Central memory CD8-positive, alpha-beta T cell (primary cell): ENCODE results near the gene BCAM.

Experiments used
- ATAC-seq: fragments of 150-1000 bp; cut with Tn5 transposase; replicated peaks from 2 replicates; pipeline ENCODE4 v1.10.0; 2022; ENCODE audit warnings: mild to moderate bottlenecking, moderate FRiP score, moderate number of reproducible peaks; ENCODE audit not compliant: poor library complexity, severe bottlenecking; ENCODE audit errors: extremely low read depth
- DNase-seq, 2 donors: peaks; one replicate each; pipeline ENCODE4 v3.0.0; 2021; ENCODE audit warnings: low spot score in 2 of 2
- H3K27ac Mint-ChIP-seq: one replicate; pipeline ENCODE4 v1.8.0; 2022; ENCODE audit warnings: low read depth, mild to moderate bottlenecking, moderate library complexity, mixed read lengths
- H3K27me3 Mint-ChIP-seq: one replicate; pipeline ENCODE4 v1.8.0; 2022; ENCODE audit warnings: mixed read lengths
- H3K36me3 Mint-ChIP-seq: one replicate; pipeline ENCODE4 v1.8.0; 2022; ENCODE audit warnings: mild to moderate bottlenecking, moderate library complexity, mixed read lengths; ENCODE audit not compliant: insufficient read depth
- H3K4me1 Mint-ChIP-seq: one replicate; pipeline ENCODE4 v1.8.0; 2022; ENCODE audit warnings: mixed read lengths
- H3K4me3 Mint-ChIP-seq: one replicate; pipeline ENCODE4 v1.8.0; 2022; ENCODE audit warnings: mild to moderate bottlenecking, moderate library complexity, mixed read lengths
- H3K9me3 Mint-ChIP-seq: one replicate; pipeline ENCODE4 v1.8.0; 2022; ENCODE audit warnings: mixed read lengths

BCAM gene

DNA sequence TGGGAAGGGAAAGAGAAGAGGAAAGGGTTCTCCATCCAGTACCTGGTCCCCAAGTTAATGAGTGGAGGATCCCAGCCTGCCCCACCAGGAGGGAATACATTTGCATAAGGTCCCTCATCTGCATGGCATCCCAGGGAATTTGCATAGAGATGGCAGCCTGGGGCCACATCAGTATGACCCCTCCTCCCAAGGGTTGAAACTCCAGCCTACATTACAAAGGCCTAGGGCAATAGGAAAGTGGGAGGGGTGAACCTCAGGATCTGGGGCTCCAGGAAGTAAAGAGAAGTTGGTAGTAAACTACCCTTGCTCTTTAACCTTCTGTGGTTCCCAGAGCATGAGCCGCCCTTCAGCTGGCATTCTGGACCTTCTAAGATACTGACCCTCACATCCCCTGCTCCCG is 30.4 kb downstream of the BCAM start:
- H3K27me3 Mint-ChIP-seq: peaks cover 23% of the 10 kb centered on the region
- H3K4me1 Mint-ChIP-seq: no peaks in the 10 kb centered on the region
- H3K9me3 Mint-ChIP-seq: no peaks in the 10 kb centered on the region
- DNase-seq (no peak), ATAC-seq (no peak)
- peaks cover 1% of the 10 kb centered on the region for H3K36me3 Mint-ChIP-seq
- H3K27ac Mint-ChIP-seq: no peak overlapping the region
- no peak overlapping the region for H3K4me3 Mint-ChIP-seq

- H3K27ac Mint-ChIP-seq: no peak overlapping the region
- H3K36me3 Mint-ChIP-seq: peaks cover 4% of the 10 kb centered on the region
- H3K9me3 Mint-ChIP-seq: no peaks in the 10 kb centered on the region
- no peak for ATAC-seq
- peaks cover 22% of the 10 kb centered on the region for H3K27me3 Mint-ChIP-seq
- H3K4me3 Mint-ChIP-seq: no peak overlapping the region
- no peak for DNase-seq
- peaks cover 12% of the 10 kb centered on the region for H3K4me1 Mint-ChIP-seq
These were observed 31.9 kb downstream of the BCAM start for GRCh38 chr19:44840811-44841210.

GRCh38 chr19:44841231-44841630 is 32.3 kb downstream of the BCAM start:
- Mint-ChIP-seq H3K4me1 (peaks cover 13% of the 10 kb centered on the region), H3K9me3 (no peaks in the 10 kb centered on the region), H3K36me3 (peaks cover 4% of the 10 kb centered on the region), H3K27me3 (peaks cover 21% of the 10 kb centered on the region), H3K4me3 (no peak overlapping the region), H3K27ac (peak overlapping the region; percentile 53)
- DNase-seq: no peak
- no peak for ATAC-seq

- ATAC-seq (no peak), DNase-seq (no peak)
- H3K4me1 Mint-ChIP-seq: peaks cover 22% of the 10 kb centered on the region
- H3K27me3 Mint-ChIP-seq: peaks cover 28% of the 10 kb centered on the region
- peak overlapping the region; percentile 68 for H3K27ac Mint-ChIP-seq
- H3K4me3 Mint-ChIP-seq: peak overlapping the region; percentile 77
- peaks cover 4% of the 10 kb centered on the region for H3K36me3 Mint-ChIP-seq
- H3K9me3 Mint-ChIP-seq: no peaks in the 10 kb centered on the region
These were observed 36.3 kb downstream of the BCAM start for GRCh38 chr19:44845286-44845611.

- H3K36me3 Mint-ChIP-seq: peaks cover 4% of the 10 kb centered on the region
- ATAC-seq (peak; percentile 59), DNase-seq (peak; percentile 55 to 57)
- H3K9me3 Mint-ChIP-seq: no peaks in the 10 kb centered on the region
- H3K27me3 Mint-ChIP-seq: peaks cover 28% of the 10 kb centered on the region
- H3K4me3 Mint-ChIP-seq: peak within 1 kb of the TSS; percentile 77
- H3K27ac Mint-ChIP-seq: peak within 1 kb of the TSS; percentile 68
- peaks cover 22% of the 10 kb centered on the region for H3K4me1 Mint-ChIP-seq
These were observed 36.9 kb downstream of the BCAM start, which contains the start of gene NECTIN2 for GRCh38 chr19:44845612-44846454. TSS of gene NECTIN2 (plus strand) at chr19:44846297. CDS start at chr19:44846526, 229 bp downstream.

DNA sequence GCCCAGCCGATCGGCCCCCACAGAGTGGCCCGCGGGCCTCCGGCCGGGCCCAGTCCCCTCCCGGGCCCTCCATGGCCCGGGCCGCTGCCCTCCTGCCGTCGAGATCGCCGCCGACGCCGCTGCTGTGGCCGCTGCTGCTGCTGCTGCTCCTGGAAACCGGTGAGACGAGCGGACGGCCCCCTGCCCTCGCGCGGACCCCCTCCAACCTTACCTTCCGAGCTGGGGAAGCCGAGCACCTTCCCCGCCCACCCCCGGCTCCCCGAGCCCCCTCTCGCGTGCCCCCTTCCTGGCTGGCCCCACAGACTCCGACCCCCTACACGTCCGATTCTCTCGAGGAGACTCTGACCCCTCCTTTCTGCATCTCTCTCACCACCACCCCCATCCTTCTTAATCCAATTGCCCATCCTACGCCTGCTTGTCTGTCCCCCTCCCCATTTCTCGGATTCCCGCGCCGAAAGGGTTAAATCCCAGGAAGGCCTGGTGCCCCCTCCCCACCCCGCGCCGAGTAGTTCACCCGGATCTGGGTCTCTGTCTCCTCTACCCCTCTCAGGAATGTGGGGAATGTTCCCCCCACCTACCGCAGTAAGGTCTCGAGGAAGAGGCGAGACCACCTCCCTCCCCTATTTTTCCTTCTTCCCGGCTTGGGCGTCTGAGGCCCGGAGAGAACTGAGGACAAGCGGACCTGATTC is 37.7 kb downstream of the BCAM start:
- peak overlapping the region; percentile 68 for H3K27ac Mint-ChIP-seq
- ATAC-seq (no peak), DNase-seq (no peak)
- H3K4me1 Mint-ChIP-seq: peaks cover 22% of the 10 kb centered on the region
- H3K9me3 Mint-ChIP-seq: no peaks in the 10 kb centered on the region
- peaks cover 36% of the 10 kb centered on the region for H3K27me3 Mint-ChIP-seq
- peak overlapping the region; percentile 77 for H3K4me3 Mint-ChIP-seq
- peaks cover 4% of the 10 kb centered on the region for H3K36me3 Mint-ChIP-seq

DNA sequence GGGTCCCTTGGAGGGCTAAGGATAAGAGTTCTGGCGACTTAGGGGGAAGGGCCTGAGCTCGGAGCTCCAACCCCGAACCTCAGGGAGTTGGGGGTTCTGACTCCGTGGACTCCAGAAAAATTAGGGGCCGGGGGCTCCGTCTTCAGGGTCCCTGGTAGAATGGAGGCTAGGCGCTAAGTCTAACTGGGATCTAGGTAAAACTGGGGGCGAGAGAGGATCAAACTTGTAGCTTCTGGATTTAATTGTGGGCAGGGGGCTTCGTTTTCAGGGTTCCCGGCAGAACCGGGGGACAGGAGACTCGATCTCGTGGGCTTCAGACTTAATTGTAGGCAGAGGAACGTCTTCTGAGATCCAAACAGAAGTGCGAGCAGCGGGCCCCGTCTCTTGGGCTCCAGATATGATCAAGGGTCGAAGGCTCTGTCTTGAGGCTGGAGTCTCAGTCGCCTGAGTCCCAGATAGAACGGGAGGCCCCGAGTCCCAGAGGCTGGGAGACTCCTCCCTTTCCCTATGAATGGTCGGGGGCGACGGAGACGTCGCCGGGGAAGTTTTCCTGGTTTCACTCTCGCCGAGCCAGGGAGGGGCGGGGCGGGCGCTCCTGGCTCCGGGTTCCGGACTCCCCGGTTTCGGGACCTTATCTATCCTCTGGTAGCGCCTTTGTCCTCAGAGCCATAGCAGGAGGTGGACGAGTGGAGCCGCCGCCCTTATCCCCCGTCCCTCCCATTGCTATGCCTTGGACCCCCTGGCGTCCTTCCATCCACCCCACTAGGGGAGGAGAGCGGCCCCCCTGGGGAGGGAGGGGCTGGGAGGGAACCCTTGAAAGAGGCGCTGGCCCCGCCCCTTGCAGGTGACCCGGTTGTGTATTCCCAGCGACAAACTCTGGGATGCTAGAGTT is 38.5 kb downstream of the BCAM start:
- H3K4me1 Mint-ChIP-seq: peaks cover 22% of the 10 kb centered on the region
- no peaks in the 10 kb centered on the region for H3K9me3 Mint-ChIP-seq
- peaks cover 43% of the 10 kb centered on the region for H3K27me3 Mint-ChIP-seq
- H3K36me3 Mint-ChIP-seq: peaks cover 2% of the 10 kb centered on the region
- ATAC-seq (no peak), DNase-seq (no peak)
- peak overlapping the region; percentile 77 for H3K4me3 Mint-ChIP-seq
- H3K27ac Mint-ChIP-seq: peak overlapping the region; percentile 40

DNA sequence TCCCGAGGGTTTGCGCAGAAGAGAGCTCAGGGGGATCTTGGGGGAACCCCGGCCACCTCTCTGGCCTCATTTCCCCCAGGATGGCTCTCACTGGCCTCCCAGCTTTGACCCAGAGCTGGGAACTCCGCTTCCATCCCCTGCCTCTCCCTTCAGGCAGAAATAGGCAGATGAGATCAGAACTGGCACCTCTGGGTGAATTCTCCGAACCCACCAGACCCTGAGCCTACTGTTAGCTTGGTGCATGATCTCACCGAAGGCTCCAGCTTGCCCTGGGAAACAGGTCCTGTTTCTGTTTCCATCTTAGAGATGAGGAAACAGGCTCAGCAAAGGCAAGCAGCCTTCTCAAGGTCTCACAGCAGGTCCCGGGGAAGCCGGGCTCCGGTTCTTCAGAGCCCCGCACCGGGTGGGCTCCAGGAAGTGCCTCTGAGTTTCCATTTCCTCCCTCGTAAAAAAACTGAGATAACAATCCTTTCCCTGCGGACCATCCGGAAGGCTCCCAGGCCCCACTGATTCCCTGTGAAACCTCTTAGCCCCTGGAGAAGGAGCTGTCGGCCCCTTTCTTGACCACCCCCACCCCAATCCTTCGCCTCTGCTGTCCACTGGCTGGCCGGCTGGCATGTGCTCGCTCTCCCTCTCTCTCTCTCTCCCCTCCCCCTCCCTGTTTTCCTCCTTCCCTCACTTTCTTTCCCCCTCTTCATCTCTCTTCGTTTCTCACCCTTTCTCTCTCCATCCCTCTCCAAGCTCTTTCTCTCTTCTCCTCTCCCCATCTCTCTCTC is 39.3 kb downstream of the BCAM start:
- peaks cover 48% of the 10 kb centered on the region for H3K27me3 Mint-ChIP-seq
- H3K27ac Mint-ChIP-seq: no peak overlapping the region
- H3K4me3 Mint-ChIP-seq: no peak overlapping the region
- peaks cover 2% of the 10 kb centered on the region for H3K36me3 Mint-ChIP-seq
- H3K9me3 Mint-ChIP-seq: no peaks in the 10 kb centered on the region
- peaks cover 22% of the 10 kb centered on the region for H3K4me1 Mint-ChIP-seq
- DNase-seq: no peak
- ATAC-seq: no peak

- DNase-seq (no peak), ATAC-seq (no peak)
- peaks cover 22% of the 10 kb centered on the region for H3K4me1 Mint-ChIP-seq
- no peak overlapping the region for H3K27ac Mint-ChIP-seq
- H3K36me3 Mint-ChIP-seq: peaks cover 2% of the 10 kb centered on the region
- H3K27me3 Mint-ChIP-seq: peaks cover 48% of the 10 kb centered on the region
- H3K9me3 Mint-ChIP-seq: no peaks in the 10 kb centered on the region
- no peak overlapping the region for H3K4me3 Mint-ChIP-seq
These were observed 40.0 kb downstream of the BCAM start for GRCh38 chr19:44848812-44849447.

DNA sequence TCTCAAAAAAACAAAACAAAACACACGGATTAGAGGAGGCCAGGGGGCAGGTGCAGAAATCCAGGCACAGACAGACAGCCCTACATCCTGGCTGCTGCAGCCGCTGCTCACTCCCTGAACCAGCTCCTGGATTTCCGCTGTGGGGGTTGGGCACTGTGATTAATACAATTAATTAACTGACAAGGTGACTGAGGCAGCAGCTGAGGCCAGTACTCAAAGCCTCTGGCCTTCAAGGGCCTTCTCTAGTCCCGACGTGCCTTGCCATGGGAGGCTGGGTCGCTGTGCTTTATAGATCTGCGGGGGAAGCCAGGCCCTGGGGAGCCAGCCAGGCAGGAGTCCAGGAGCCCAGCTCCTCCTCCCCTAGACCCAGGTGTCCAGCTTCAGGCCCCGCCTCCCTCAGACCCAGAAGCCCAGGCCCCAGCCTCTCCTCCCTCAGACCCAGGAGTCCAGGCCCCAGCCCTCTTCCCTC is 41.8 kb downstream of the BCAM start:
- Mint-ChIP-seq H3K27ac (no peak overlapping the region), H3K27me3 (peaks cover 41% of the 10 kb centered on the region)
- no peak for DNase-seq

GRCh38 chr19:44851427-44851826 is 42.5 kb downstream of the BCAM start:
- no peaks in the 10 kb centered on the region for H3K36me3 Mint-ChIP-seq
- no peak for DNase-seq
- ATAC-seq: no peak
- H3K27me3 Mint-ChIP-seq: peaks cover 37% of the 10 kb centered on the region
- H3K9me3 Mint-ChIP-seq: no peaks in the 10 kb centered on the region
- peaks cover 9% of the 10 kb centered on the region for H3K4me1 Mint-ChIP-seq
- H3K4me3 Mint-ChIP-seq: no peak overlapping the region
- no peak overlapping the region for H3K27ac Mint-ChIP-seq

More for the DNA sequence above, 41.8 kb downstream of the BCAM start:
- H3K4me3 Mint-ChIP-seq: no peak overlapping the region
- H3K36me3 Mint-ChIP-seq: peaks cover under 1% of the 10 kb centered on the region
- no peaks in the 10 kb centered on the region for H3K9me3 Mint-ChIP-seq
- H3K4me1 Mint-ChIP-seq: peaks cover 11% of the 10 kb centered on the region
- ATAC-seq: no peak
